Sigmoid colon (tissue), 4 donors: Measurements from ENCODE around the gene GALT.

Source experiments
- CTCF ChIP-seq, 4 experiments: fragments of 450-650 bp in 3 of 4; fragments of 200-600 bp in 1 of 4; IDR thresholded peaks; one replicate each; pipeline ENCODE4 v1.5.1; 2016 to 2019; ENCODE audit warnings: antibody characterized with exemption in 4 of 4, mild to moderate bottlenecking in 3 of 4, moderate library complexity in 2 of 4
- POLR2AphosphoS5 ChIP-seq, 4 donors: sonication (generic); formaldehyde crosslinking; IDR thresholded peaks; one replicate each; pipeline ENCODE4 v1.6.1; 2017; ENCODE audit warnings: antibody characterized with exemption in 4 of 4

- TF ChIP-seq POLR2AphosphoS5 (IDR thresholded peaks at IDR 0.05), result no peak
- TF ChIP-seq CTCF (IDR thresholded peaks at IDR 0.05), result no peak
Observed at GRCh38 chr9:34693560-34693959, 47.1 kb downstream of the GALT start.
